GM12873 (cell line): ENCODE measurements around the gene ACOX3.

Experiments
- CTCF ChIP-seq: IDR thresholded peaks from 2 replicates; pipeline ENCODE4 v1.5.1; 2012; ENCODE audit warnings: low read depth, mild to moderate bottlenecking, moderate library complexity, low read length, control low read depth; ENCODE audit not compliant: insufficient read depth; ENCODE audit errors: missing control alignments

ACOX3 gene

GRCh38 chr4:8366601-8367000 lies 73.9 kb downstream of the ACOX3 start:
- TF ChIP-seq CTCF = no peak

GRCh38 chr4:8365951-8366350 lies 74.6 kb downstream of the ACOX3 start:
- no peak for TF ChIP-seq CTCF

GRCh38 chr4:8365353-8365752 lies 75.2 kb downstream of the ACOX3 start:
- no peak for TF ChIP-seq CTCF

- no peak for TF ChIP-seq CTCF
Measured at GRCh38 chr4:8364848-8365350, 75.6 kb downstream of the ACOX3 start.

GRCh38 chr4:8364141-8364540 lies 76.4 kb downstream of the ACOX3 start:
- no peak for TF ChIP-seq CTCF

- TF ChIP-seq CTCF = no peak
Measured at GRCh38 chr4:8362483-8362882, 78.0 kb downstream of the ACOX3 start.

GRCh38 chr4:8359193-8359592 lies 81.3 kb downstream of the ACOX3 start:
- no peak for TF ChIP-seq CTCF
